ENCODE measurements around the gene KLF6.

DNA sequence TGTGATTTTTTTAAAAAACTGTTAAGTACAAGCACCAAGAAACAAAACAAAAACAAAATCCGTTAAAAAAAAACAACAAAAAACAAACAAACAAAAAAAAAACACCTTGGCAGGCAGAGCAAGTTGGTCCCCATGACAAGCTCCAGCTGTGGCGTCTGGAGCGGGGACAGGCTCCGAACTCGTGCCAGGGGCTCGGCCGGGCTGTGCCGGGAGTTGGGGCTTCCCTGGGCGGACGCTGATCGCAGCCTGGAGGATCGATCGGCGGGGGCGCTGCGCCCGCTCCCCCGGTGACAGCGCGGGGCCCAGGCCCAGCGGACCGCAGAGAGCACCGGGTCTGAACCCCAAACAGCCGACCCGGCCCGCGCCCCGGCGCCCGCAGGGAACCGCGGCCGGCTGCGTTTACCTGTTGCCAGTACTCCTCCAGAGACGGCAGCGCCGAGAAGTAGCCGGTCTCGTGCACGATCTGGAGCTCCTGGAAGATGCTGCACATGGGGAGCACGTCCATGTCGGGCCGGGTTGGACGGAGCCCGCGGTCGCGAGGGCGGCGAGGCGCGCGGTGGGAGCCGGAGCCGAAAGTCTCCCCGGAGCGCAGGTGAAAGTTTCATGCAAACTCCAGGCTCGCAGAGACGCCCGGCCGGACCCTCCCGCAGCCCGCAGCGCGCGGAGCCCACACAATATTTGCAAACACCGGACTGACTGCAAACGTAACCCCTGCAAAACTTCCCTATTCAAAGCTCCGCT is at the start of gene KLF6:
- TF ChIP-seq, protein P1, sequence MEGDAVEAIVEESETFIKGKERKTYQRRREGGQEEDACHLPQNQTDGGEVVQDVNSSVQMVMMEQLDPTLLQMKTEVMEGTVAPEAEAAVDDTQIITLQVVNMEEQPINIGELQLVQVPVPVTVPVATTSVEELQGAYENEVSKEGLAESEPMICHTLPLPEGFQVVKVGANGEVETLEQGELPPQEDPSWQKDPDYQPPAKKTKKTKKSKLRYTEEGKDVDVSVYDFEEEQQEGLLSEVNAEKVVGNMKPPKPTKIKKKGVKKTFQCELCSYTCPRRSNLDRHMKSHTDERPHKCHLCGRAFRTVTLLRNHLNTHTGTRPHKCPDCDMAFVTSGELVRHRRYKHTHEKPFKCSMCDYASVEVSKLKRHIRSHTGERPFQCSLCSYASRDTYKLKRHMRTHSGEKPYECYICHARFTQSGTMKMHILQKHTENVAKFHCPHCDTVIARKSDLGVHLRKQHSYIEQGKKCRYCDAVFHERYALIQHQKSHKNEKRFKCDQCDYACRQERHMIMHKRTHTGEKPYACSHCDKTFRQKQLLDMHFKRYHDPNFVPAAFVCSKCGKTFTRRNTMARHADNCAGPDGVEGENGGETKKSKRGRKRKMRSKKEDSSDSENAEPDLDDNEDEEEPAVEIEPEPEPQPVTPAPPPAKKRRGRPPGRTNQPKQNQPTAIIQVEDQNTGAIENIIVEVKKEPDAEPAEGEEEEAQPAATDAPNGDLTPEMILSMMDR (IDR thresholded peaks at IDR 0.05), result no peak
- TF ChIP-seq HMGA2 (CRISPR knock-in tag; IDR thresholded peaks at IDR 0.05) (no peak), TEAD1 (CRISPR knock-in tag; IDR thresholded peaks at IDR 0.05) (peak; percentile 69), SP1 (CRISPR knock-in tag; conservative IDR thresholded peaks at IDR 0.05) (peak; percentile 3; the same call in 1 of the 2 replicates), IRF1 (CRISPR knock-in tag; IDR thresholded peaks at IDR 0.05) (no peak), FOXK1 (CRISPR knock-in tag; IDR thresholded peaks at IDR 0.05) (no peak), NR3C1 (CRISPR knock-in tag; conservative IDR thresholded peaks at IDR 0.05; ENCODE audit: low read depth) (no peak), ATF3 (CRISPR knock-in tag; conservative IDR thresholded peaks at IDR 0.05) (no peak), GABPB1 (CRISPR knock-in tag; IDR thresholded peaks at IDR 0.05) (0 out of 2 replicates have a peak, but pooled peaks have one; percentile 16), ESRRA (CRISPR knock-in tag; IDR thresholded peaks at IDR 0.05; ENCODE audit: borderline replicate concordance) (no peak), NR1H2 (CRISPR knock-in tag; IDR thresholded peaks at IDR 0.05) (no peak)
- TF ChIP-seq, protein P2, sequence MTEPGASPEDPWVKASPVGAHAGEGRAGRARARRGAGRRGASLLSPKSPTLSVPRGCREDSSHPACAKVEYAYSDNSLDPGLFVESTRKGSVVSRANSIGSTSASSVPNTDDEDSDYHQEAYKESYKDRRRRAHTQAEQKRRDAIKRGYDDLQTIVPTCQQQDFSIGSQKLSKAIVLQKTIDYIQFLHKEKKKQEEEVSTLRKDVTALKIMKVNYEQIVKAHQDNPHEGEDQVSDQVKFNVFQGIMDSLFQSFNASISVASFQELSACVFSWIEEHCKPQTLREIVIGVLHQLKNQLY (CRISPR knock-in tag; IDR thresholded peaks at IDR 0.05), result no peak
